ENCODE data around the gene FEM1A. TPM values are rescaled to one million over a fixed set of nuclear protein-coding genes. Genes with fewer than 3 reads are reported as not detected.
A peak's percentile ranks its signal among the peaks of the same experiment; 100 is the strongest.

The FEM1A gene
- total and polyA plus RNA-seq, 2 experiments from 2014 or later, result 1.1 to 11.0 TPM

GRCh38 chr19:4807188-4807587, 15.7 kb downstream of the FEM1A start:
- peaks cover 4% of the 10 kb centered on the region; the same call in 1 of the 2 replicates for H3F3A ChIP-seq (ENCODE audit: insufficient read depth)
- H2AFZ ChIP-seq, result no peak overlapping the region
- 87 to 93% methylated on average over 6 of the region's 6 CpGs for WGBS, 2 experiments (ENCODE audit: low coverage in 1 of 2, low lambda C conversion rate in 2 of 2, missing lambda C conversion rate in 2 of 2)
- DNase-seq, result no peak
- no peaks in the 10 kb centered on the region for H3K79me2 ChIP-seq (ENCODE audit: insufficient read depth)
- no peaks in the 10 kb centered on the region for H3K27me3 ChIP-seq (replicated peaks; ENCODE audit: insufficient read depth)
- no peak overlapping the region for H3K4me3 ChIP-seq
- no peak overlapping the region for H3K27ac ChIP-seq
- no peaks in the 10 kb centered on the region for H3K9me2 ChIP-seq (ENCODE audit: insufficient read depth)
- H3K4me2 ChIP-seq (ENCODE audit: unreplicated experiment), result no peak overlapping the region
- TF ChIP-seq EZH2phosphoT487 (IDR thresholded peaks at IDR 0.05; ENCODE audit: insufficient read depth, low read depth) (no peak), EZH2 (IDR thresholded peaks at IDR 0.05; ENCODE audit: insufficient read depth, poor library complexity, severe bottlenecking) (no peak)
- H3K36me3 ChIP-seq (ENCODE audit: low read depth), result no peaks in the 10 kb centered on the region
- no peaks in the 10 kb centered on the region for H3K4me1 ChIP-seq (ENCODE audit: insufficient read depth)
- in situ Hi-C loops (cut with MboI), result loop anchor here (10.0 kb wide), 1 partner anchor 228 kb away; no protein-coding TSS in a partner anchor
- no peaks in the 10 kb centered on the region for H3K9me3 ChIP-seq (ENCODE audit: low read depth)
- no peaks in the 10 kb centered on the region for H4K20me1 ChIP-seq (ENCODE audit: insufficient read depth)
- H3K9ac ChIP-seq, result no peak overlapping the region

DNA sequence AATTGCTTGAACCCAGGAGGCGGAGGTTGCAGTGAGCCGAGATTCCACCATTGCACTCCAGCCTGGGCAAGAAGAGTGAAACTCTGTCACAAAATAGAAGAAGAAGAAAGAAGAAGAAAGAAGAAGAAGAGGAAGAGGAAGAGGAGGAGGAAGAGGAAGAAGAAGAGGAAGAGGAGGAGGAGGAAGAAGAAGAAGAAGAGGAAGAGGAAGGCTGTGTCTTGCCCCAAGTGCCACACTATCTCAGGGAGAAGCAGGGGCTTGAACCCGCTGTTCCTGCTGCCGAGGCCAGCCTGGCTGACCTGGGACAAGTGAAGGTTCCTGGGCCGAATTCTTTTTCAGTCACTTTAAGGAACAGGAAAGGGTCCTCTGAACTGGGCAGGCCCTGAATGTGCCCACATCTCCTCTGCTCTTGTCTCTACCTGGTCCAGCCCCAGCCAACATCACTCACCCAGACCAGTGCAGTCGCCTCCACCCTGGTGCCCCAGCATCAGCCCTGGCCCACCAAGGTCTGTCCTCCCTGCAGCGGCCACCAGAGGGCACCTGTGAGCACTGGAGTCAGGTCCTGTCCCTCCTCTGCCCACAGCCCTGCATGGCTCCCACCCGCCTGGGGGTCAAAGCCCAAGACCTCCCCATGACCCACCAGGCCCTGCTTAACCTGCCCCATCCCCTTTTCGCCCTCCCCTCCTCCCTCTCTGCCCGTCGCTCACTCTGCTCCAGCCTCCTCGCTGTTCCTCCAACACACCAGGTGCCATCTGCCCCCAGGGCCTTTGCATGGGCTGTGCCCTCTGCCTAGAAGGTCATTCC, 20.0 kb downstream of the FEM1A start:
- in situ Hi-C loops (cut with MboI), result no loop called here
- peak; percentile 67 for DNase-seq

GRCh38 chr19:4814625-4815425, 23.3 kb downstream of the FEM1A start:
- TF ChIP-seq EZH2 (IDR thresholded peaks at IDR 0.05; ENCODE audit: insufficient read depth, poor library complexity, severe bottlenecking) (no peak), EZH2phosphoT487 (IDR thresholded peaks at IDR 0.05; ENCODE audit: insufficient read depth, low read depth) (no peak)
- peaks cover 30% of the 10 kb centered on the region for H3K79me2 ChIP-seq (ENCODE audit: insufficient read depth)
- H3K4me1 ChIP-seq (ENCODE audit: insufficient read depth), result peaks cover 4% of the 10 kb centered on the region; the same call in 1 of the 2 replicates
- in situ Hi-C loops (cut with MboI), result no loop called here
- no peaks in the 10 kb centered on the region for H3K27me3 ChIP-seq (replicated peaks; ENCODE audit: insufficient read depth)
- no peak overlapping the region for H3K4me2 ChIP-seq (ENCODE audit: unreplicated experiment)
- peak; percentile 76 for DNase-seq
- WGBS, 2 experiments (ENCODE audit: low coverage in 1 of 2, low lambda C conversion rate in 2 of 2, missing lambda C conversion rate in 2 of 2), result 70 to 71% methylated on average over 7 of the region's 7 CpGs
- no peaks in the 10 kb centered on the region for H3K9me3 ChIP-seq (ENCODE audit: low read depth)
- no peaks in the 10 kb centered on the region for H3K9me2 ChIP-seq (ENCODE audit: insufficient read depth)
- no peak overlapping the region for H2AFZ ChIP-seq
- H3K36me3 ChIP-seq (ENCODE audit: low read depth), result no peaks in the 10 kb centered on the region; the same call in 1 of the 2 replicates
- peak overlapping the region; percentile 98 for H3K27ac ChIP-seq
- H3K4me3 ChIP-seq, result no peak overlapping the region
- H3K9ac ChIP-seq, result no peak overlapping the region
- no peaks in the 10 kb centered on the region for H4K20me1 ChIP-seq (ENCODE audit: insufficient read depth)
- H3F3A ChIP-seq (ENCODE audit: insufficient read depth), result peaks cover 30% of the 10 kb centered on the region

More for the DNA sequence above, 20.0 kb downstream of the FEM1A start:
- Histone ChIP-seq H3K4me3 (no peak overlapping the region), H3K79me2 (ENCODE audit: insufficient read depth) (peaks cover 7% of the 10 kb centered on the region; the same call in 1 of the 2 replicates), H3K9me2 (ENCODE audit: insufficient read depth) (no peaks in the 10 kb centered on the region), H3K27me3 (replicated peaks; ENCODE audit: insufficient read depth) (no peaks in the 10 kb centered on the region), H2AFZ (no peak overlapping the region), H3K9me3 (ENCODE audit: low read depth) (no peaks in the 10 kb centered on the region), H3K4me2 (ENCODE audit: unreplicated experiment) (no peak overlapping the region), H3K36me3 (ENCODE audit: low read depth) (no peaks in the 10 kb centered on the region; the same call in 1 of the 2 replicates), H3K9ac (no peak overlapping the region), H3K27ac (peak overlapping the region; percentile 98), H4K20me1 (ENCODE audit: insufficient read depth) (no peaks in the 10 kb centered on the region), H3K4me1 (ENCODE audit: insufficient read depth) (peaks cover 4% of the 10 kb centered on the region; the same call in 1 of the 2 replicates), H3F3A (ENCODE audit: insufficient read depth) (peaks cover 30% of the 10 kb centered on the region)
- TF ChIP-seq EZH2phosphoT487 (IDR thresholded peaks at IDR 0.05; ENCODE audit: insufficient read depth, low read depth) (no peak), EZH2 (IDR thresholded peaks at IDR 0.05; ENCODE audit: insufficient read depth, poor library complexity, severe bottlenecking) (no peak)
- 76 to 88% methylated on average over 10 to 12 of the region's 12 CpGs for WGBS, 2 experiments (ENCODE audit: low coverage in 1 of 2, low lambda C conversion rate in 2 of 2, missing lambda C conversion rate in 2 of 2)

DNA sequence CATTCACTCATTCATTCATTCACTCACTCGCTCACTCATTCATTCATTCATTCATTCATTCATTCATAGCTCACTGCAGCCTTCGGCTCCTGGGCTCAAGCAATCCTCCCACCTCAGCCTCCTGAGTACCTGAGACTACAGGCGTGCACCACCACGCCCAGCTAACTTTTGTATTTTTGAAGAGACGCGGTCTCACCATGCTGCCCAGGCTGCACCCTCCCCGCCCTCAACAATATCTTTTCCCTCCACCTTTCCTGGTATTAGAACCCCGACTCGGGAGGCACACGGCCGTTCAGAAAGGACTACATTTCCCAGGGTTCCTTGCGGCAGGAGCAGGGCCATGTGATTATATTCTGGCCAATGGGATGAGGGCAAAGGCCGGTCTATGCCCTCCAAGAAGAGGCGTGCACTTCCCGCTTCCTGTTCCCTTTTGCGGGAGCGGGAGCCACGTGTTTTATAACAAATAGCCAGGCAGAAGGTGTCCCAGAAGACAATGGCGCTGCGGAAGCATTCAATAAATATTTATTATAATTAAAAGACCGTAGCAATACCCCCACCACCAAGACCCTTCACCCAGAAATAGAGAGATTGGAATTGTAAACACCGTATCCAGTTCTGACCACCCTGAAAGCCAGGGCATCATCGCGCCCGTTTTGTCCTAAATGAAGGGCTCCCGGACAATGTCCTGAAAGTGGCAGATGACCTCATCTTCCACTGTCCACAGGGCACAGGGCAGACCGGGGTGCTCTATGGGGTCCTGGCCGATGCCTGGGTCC, 24.1 kb downstream of the FEM1A start:
- H3K27me3 ChIP-seq (replicated peaks; ENCODE audit: insufficient read depth), result no peaks in the 10 kb centered on the region
- no peak overlapping the region for H3K9ac ChIP-seq
- 0 out of 2 replicates have a peak overlapping the region, but pooled peaks have one; percentile 16 for H3K27ac ChIP-seq
- WGBS, 2 experiments (ENCODE audit: low coverage in 1 of 2, low lambda C conversion rate in 2 of 2, missing lambda C conversion rate in 2 of 2), result 31 to 35% methylated on average over 28 of the region's 28 CpGs
- no peaks in the 10 kb centered on the region; the same call in 1 of the 2 replicates for H3K36me3 ChIP-seq (ENCODE audit: low read depth)
- no peak overlapping the region for H3K4me2 ChIP-seq (ENCODE audit: unreplicated experiment)
- peak; percentile 96 for DNase-seq
- H4K20me1 ChIP-seq (ENCODE audit: insufficient read depth), result no peaks in the 10 kb centered on the region
- peaks cover 30% of the 10 kb centered on the region for H3F3A ChIP-seq (ENCODE audit: insufficient read depth)
- H3K4me3 ChIP-seq, result no peak overlapping the region
- TF ChIP-seq EZH2phosphoT487 (IDR thresholded peaks at IDR 0.05; ENCODE audit: insufficient read depth, low read depth), result no peak
- no peak for TF ChIP-seq EZH2 (IDR thresholded peaks at IDR 0.05; ENCODE audit: insufficient read depth, poor library complexity, severe bottlenecking)
- no peaks in the 10 kb centered on the region for H3K9me3 ChIP-seq (ENCODE audit: low read depth)
- H3K79me2 ChIP-seq (ENCODE audit: insufficient read depth), result peaks cover 38% of the 10 kb centered on the region
- no peaks in the 10 kb centered on the region for H3K9me2 ChIP-seq (ENCODE audit: insufficient read depth)
- peaks cover 4% of the 10 kb centered on the region; the same call in 1 of the 2 replicates for H3K4me1 ChIP-seq (ENCODE audit: insufficient read depth)
- in situ Hi-C loops (cut with MboI), result no loop called here
- no peak overlapping the region for H2AFZ ChIP-seq
